SK-N-SH treated with all-trans-retinoic acid at 6 μM for 48 hours (cell line): ENCODE results near the gene PPP2R1B.

ENCODE experiments used
- ATAC-seq: fragments of 200-7000 bp; cut with Tn5 transposase; 3 replicates; pipeline ENCODE4 v1.9.1; 2020; ENCODE audit warnings: mild to moderate bottlenecking, moderate library complexity
- ARNTL ChIP-seq: fragments of 450-650 bp; formaldehyde crosslinking; IDR thresholded peaks from 2 replicates; pipeline ENCODE4 v1.5.0; 2020; ENCODE audit warnings: low read depth, mild to moderate bottlenecking, moderate library complexity, borderline replicate concordance
- BACH2 ChIP-seq: fragments of 250-450 bp; sonication (Bioruptor Pico); IDR thresholded peaks from 2 replicates; pipeline ENCODE4 v1.9.0; 2021; ENCODE audit warnings: mild to moderate bottlenecking, borderline replicate concordance
- CREB5 ChIP-seq: fragments of 250-450 bp; sonication (Bioruptor Pico); IDR thresholded peaks from 2 replicates; pipeline ENCODE4 v1.5.1; 2020; ENCODE audit warnings: low read depth, mild to moderate bottlenecking, moderate library complexity
- CSDC2 ChIP-seq: fragments of 250-450 bp; sonication (Bioruptor Pico); IDR thresholded peaks from 2 replicates; pipeline ENCODE4 v1.5.0; 2020; ENCODE audit warnings: mild to moderate bottlenecking, moderate library complexity
- ESRRG ChIP-seq: fragments of 250-450 bp; sonication (Bioruptor Pico); IDR thresholded peaks from 2 replicates; pipeline ENCODE4 v1.6.1; 2021; ENCODE audit warnings: mild to moderate bottlenecking
- GLIS3 ChIP-seq: fragments of 250-450 bp; sonication (Bioruptor Pico); IDR thresholded peaks from 2 replicates; pipeline ENCODE4 v1.5.0; 2020; ENCODE audit warnings: mild to moderate bottlenecking, moderate library complexity
- ISL1 ChIP-seq: fragments of 250-450 bp; sonication (Bioruptor Pico); IDR thresholded peaks from 2 replicates; pipeline ENCODE4 v2.1.2; 2022; ENCODE audit warnings: mild to moderate bottlenecking, moderate library complexity
- OSR1 ChIP-seq: fragments of 250-450 bp; sonication (Bioruptor Pico); IDR thresholded peaks from 2 replicates; pipeline ENCODE4 v1.8.0; 2022; ENCODE audit warnings: moderate library complexity, mild to moderate bottlenecking, inconsistent platforms
- POU6F1 ChIP-seq: fragments of 250-450 bp; sonication (Bioruptor Pico); IDR thresholded peaks from 2 replicates; pipeline ENCODE4 v1.8.0; 2021; ENCODE audit warnings: low read depth, mild to moderate bottlenecking, moderate library complexity, borderline replicate concordance
- SNAI2 ChIP-seq: fragments of 250-450 bp; sonication (Bioruptor Pico); IDR thresholded peaks from 2 replicates; pipeline ENCODE4 v1.5.0; 2020; ENCODE audit warnings: mild to moderate bottlenecking, moderate library complexity
- TCF4 ChIP-seq: fragments of 250-450 bp; sonication (Bioruptor Pico); IDR thresholded peaks from 2 replicates; pipeline ENCODE4 v1.8.0; 2021; ENCODE audit warnings: mild to moderate bottlenecking, moderate library complexity, borderline replicate concordance
- TOX ChIP-seq: fragments of 250-450 bp; sonication (Bioruptor Pico); IDR thresholded peaks from 2 replicates; pipeline ENCODE4 v1.8.0; 2021; ENCODE audit warnings: mild to moderate bottlenecking, moderate library complexity, borderline replicate concordance
- ZC3H10 ChIP-seq: fragments of 250-450 bp; sonication (Bioruptor Pico); IDR thresholded peaks from 2 replicates; pipeline ENCODE4 v1.5.1; 2021; ENCODE audit warnings: mild to moderate bottlenecking, moderate library complexity
- ZFP30 ChIP-seq: fragments of 450-650 bp; formaldehyde crosslinking; IDR thresholded peaks from 2 replicates; pipeline ENCODE4 v1.5.0; 2022; ENCODE audit warnings: mild to moderate bottlenecking, moderate library complexity
- ZNF70 ChIP-seq: fragments of 450-650 bp; formaldehyde crosslinking; IDR thresholded peaks from 2 replicates; pipeline ENCODE4 v1.5.0; 2020; ENCODE audit warnings: mild to moderate bottlenecking, moderate library complexity
- ZNF8 ChIP-seq: fragments of 450-650 bp; formaldehyde crosslinking; IDR thresholded peaks from 2 replicates; pipeline ENCODE4 v1.5.0; 2020; ENCODE audit warnings: mild to moderate bottlenecking, moderate library complexity
- TF ChIP-seq, protein P1 (sequence below): fragments of 250-450 bp; sonication (Bioruptor Pico); IDR thresholded peaks from 2 replicates; pipeline ENCODE4 v1.8.0; 2020; ENCODE audit warnings: mild to moderate bottlenecking, moderate library complexity, borderline replicate concordance
- TF ChIP-seq, protein P2 (sequence below): fragments of 250-450 bp; sonication (Bioruptor Pico); IDR thresholded peaks from 2 replicates; pipeline ENCODE4 v1.5.1; 2021; ENCODE audit warnings: mild to moderate bottlenecking, moderate library complexity

PPP2R1B gene

DNA sequence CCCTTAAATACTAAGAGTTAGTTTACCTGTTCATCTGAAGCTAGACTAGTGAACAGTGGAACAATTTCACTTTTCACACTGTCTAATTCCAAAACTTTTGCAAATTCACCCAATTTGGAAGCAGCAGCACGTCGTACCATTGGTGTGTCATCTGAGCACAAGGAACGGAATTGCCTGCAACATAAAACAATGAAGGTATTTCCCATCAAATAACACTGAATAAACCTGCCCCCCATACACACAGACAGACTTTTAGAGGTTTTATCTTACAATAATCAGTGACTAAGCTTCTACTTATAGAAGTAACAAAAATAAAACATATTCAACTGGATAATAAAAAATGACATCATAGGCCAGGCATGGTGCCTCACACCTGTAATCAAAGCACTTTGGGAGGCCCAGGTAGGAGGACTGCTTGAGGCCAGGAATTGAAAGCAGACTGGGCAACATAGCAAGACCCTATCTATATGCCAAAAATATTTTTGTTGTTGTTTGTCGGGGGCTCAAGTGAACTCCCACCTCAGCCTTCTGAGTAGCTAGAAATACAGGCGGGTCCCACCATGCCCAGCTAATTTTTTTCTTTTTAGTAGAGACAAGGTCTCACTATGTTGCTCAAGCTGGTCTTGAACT is 6.3 kb downstream of the PPP2R1B start:
- TF ChIP-seq, protein P1, sequence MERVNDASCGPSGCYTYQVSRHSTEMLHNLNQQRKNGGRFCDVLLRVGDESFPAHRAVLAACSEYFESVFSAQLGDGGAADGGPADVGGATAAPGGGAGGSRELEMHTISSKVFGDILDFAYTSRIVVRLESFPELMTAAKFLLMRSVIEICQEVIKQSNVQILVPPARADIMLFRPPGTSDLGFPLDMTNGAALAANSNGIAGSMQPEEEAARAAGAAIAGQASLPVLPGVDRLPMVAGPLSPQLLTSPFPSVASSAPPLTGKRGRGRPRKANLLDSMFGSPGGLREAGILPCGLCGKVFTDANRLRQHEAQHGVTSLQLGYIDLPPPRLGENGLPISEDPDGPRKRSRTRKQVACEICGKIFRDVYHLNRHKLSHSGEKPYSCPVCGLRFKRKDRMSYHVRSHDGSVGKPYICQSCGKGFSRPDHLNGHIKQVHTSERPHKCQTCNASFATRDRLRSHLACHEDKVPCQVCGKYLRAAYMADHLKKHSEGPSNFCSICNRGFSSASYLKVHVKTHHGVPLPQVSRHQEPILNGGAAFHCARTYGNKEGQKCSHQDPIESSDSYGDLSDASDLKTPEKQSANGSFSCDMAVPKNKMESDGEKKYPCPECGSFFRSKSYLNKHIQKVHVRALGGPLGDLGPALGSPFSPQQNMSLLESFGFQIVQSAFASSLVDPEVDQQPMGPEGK (CRISPR knock-in tag): no peak
- TF ChIP-seq ISL1: no peak
- TF ChIP-seq ARNTL: no peak
- no peak for ATAC-seq

- ATAC-seq: no peak
- no peak for TF ChIP-seq SNAI2 (CRISPR knock-in tag)
- TF ChIP-seq, protein P2, sequence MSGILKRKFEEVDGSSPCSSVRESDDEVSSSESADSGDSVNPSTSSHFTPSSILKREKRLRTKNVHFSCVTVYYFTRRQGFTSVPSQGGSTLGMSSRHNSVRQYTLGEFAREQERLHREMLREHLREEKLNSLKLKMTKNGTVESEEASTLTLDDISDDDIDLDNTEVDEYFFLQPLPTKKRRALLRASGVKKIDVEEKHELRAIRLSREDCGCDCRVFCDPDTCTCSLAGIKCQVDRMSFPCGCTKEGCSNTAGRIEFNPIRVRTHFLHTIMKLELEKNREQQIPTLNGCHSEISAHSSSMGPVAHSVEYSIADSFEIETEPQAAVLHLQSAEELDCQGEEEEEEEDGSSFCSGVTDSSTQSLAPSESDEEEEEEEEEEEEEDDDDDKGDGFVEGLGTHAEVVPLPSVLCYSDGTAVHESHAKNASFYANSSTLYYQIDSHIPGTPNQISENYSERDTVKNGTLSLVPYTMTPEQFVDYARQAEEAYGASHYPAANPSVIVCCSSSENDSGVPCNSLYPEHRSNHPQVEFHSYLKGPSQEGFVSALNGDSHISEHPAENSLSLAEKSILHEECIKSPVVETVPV (CRISPR knock-in tag): no peak
- TF ChIP-seq, protein P1 (CRISPR knock-in tag): no peak
- no peak for TF ChIP-seq TCF4 (CRISPR knock-in tag)
- TF ChIP-seq, all 23 proteins: peak for 0
These were observed 6.8 kb downstream of the PPP2R1B start for GRCh38 chr11:111759376-111759775.

- no peak for ATAC-seq
- TF ChIP-seq, protein P1 (CRISPR knock-in tag): no peak
- TF ChIP-seq CSDC2 (CRISPR knock-in tag): no peak
- TF ChIP-seq ISL1: no peak
These were observed 10.1 kb downstream of the PPP2R1B start for GRCh38 chr11:111756097-111756496.

DNA sequence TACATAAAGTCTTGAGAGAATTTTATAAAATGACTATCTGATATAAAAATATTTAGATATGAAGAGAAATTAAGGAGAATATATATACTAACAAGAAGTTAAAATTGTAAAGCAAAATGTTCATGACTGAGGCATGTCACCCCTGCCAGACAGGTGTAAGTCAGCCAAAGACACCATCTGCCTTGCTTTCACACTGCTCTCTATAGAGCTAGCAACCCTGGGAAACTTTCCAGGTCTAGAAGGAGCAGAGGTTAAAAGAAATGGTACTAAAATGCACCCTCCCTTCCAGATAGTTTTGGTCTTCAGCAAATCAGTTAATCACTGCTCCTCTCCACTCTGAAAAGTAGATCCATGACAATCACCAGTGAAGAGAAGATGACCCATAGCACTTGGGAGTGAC is 16.5 kb downstream of the PPP2R1B start:
- no peak for ATAC-seq
- TF ChIP-seq ZNF70 (no peak), GLIS3 (CRISPR knock-in tag) (no peak), ZC3H10 (CRISPR knock-in tag) (no peak), ZNF8 (CRISPR knock-in tag) (no peak), CREB5 (CRISPR knock-in tag) (no peak), TOX (no peak), POU6F1 (CRISPR knock-in tag) (no peak), ESRRG (CRISPR knock-in tag) (no peak), OSR1 (CRISPR knock-in tag) (no peak), BACH2 (no peak), ZFP30 (CRISPR knock-in tag) (no peak), SNAI2 (CRISPR knock-in tag) (no peak)
- TF ChIP-seq, protein P1 (CRISPR knock-in tag): no peak
- TF ChIP-seq, protein P2 (CRISPR knock-in tag): no peak
